ENCODE results near the gene TM9SF2.
"Not testable (repeated sequence)": the region's sequence is repeated elsewhere in the genome, so short reads cannot be mapped to it uniquely, and the experiment has no call there.

TM9SF2 gene

DNA sequence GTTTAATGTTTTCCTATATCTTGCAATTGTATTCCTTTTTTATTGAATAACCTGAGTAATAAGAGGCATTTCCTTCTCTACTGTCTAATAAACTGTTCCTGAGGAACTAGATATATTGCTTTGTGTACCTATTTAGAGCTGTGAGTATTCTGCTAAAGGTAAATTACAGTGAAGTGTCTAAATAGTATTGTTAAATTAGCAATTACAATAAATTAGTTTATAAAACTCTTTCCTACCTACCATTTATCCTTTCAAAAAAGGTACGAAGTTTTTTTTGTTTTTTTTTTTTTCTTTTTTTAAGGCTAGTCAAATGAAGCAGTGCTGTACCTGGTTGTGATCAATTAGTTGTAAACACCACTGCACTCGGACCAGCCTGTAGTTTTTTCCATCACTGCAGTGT is 34.8 kb downstream of the TM9SF2 start:
- no peak for DNase-seq (ENCODE audit: low read depth, low spot score)

DNA sequence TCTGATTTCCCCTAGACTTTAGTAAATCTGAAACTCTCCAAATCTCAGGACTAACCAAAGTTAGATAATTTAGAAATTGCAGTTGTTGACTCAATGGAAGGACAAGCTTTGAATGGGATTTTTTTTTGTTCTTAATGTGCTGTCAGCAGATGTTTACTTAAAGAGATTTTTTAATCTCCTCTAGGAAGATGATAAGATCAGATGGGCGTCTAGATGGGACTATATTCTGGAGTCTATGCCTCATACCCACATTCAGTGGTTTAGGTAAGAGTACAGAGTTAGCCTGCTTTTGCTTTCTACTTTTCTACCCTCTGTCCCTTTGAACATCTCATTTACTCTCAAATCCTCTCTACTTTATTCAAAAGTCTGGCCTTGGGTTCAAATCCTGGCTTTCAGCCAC is 39.3 kb downstream of the TM9SF2 start:
- no peak for DNase-seq (ENCODE audit: low read depth, low spot score)

DNA sequence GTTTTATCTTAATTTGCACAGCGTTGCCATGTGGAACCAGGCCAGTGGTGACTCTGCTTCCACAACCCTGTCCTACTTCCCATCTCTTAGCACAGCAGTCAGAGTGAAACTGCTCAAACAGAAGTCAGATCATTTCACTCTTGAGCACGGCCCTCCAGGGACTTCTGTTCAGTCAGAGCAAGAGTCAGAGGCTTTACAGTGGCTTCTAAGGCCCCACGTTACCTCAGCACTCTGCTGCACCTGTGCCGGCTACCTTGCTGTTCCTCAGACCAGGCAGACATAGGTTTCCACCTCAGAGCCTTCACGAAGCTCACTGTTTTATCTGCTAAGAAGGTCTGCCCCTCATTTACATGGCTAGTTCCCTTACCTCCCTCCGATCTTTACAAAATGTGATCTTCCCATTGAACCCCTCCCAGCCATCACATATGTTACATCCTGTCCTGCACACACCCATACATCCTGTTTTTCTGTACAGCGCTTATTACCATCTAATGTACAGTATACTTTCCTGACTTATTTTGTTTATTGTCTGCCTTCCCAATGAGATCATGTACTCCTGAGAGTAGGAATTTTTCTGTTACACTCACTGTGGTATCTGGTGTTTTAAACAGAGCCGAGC is 41.6 kb downstream of the TM9SF2 start:
- DNase-seq (ENCODE audit: low read depth, low spot score), result no peak

DNA sequence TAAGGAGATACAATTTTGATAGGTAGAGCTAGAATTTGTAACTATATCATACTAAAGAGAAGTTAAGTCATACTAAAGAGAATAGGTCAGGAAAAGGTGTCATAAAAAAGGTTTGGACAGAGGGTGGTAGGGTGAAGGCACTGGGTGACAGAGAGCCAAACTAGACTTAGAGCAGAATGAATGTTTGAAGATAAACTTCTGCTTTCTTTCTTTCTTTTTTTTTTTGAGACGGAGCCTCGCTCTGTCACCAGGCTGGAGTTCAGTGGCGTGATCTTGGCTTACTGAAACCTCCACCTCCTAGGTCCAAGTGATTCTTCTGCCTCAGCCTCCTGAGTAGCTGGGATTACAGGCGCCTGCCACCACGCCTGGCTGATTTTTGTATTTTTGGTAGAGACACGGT is 44.1 kb downstream of the TM9SF2 start:
- no peak for DNase-seq (ENCODE audit: low read depth, low spot score)

DNA sequence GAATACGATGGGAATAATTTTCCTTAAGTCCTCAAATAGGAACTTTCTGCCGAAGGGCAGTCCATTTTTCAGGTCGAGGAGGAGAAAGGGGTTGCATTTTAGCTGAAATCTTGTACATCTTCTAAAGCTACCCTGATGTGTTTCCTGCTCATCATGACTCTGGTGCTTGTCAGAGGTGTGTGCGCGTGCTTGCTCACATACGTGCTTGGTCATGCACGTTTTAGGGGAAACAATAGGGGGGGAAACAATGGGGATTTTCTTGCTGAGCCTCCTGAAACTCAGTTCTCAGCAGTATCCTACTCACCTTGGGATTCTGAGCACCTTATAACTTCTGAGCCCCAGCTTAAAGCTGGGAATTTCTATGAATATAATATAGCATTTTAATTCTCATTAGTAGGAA is 44.7 kb downstream of the TM9SF2 start:
- DNase-seq (ENCODE audit: low read depth, low spot score), result no peak

DNA sequence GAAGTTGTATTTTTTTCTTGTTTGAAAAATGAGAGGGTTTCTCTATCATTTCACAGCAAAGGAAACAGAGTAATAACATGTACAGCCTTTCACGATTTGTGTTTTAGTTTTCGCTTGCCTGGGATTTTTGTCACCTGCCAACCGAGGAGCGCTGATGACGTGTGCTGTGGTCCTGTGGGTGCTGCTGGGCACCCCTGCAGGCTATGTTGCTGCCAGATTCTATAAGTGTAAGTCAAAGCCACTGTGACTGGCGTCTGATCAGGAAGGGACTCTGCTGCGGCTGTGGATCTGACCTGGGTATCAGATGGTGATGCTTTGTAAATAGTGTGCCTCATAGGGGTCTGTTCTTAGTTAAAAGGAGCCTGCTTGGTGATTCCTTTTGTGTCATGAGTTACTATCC is 45.6 kb downstream of the TM9SF2 start:
- DNase-seq (ENCODE audit: low read depth, low spot score), result no peak

DNA sequence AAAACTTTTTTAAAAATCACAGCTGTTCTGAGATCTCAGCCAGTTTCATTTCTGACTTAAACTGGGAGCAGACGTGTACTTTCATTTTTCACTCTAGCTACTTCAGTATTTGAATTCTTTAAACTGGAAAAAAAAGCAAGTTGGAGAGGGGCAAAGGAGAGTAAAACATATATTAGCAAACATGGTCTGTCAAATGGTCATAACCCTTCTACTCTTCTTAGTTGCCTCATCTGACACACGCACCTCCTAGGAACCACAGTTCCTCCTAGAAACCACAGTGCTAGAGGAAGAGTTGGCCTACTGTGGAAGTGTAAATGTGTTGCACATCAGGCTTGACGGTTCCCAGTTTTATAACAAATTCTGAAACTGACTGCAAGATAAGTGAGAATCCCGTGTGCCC is 47.2 kb downstream of the TM9SF2 start:
- no peak for DNase-seq (ENCODE audit: low read depth, low spot score)

DNA sequence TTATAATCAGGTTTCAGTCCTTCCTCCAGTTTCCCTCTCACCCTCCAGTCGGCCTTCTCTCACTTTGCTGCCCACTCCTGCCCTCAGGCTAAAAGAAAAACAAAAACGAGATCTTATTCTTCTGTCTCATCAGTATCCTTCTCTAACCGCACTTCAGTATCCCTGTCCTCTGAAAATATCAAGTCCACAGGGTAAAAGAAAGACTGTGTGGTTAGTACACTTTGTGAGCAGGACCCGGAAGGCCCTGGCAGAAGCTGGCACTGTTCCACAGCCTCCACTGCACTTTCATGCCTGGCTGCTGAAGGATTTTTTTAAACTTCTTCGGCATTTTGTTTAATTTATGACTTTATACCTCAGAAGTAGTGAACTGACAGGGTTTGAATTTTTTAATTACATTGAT is 51.8 kb downstream of the TM9SF2 start:
- no peak for DNase-seq (ENCODE audit: low read depth, low spot score)

DNA sequence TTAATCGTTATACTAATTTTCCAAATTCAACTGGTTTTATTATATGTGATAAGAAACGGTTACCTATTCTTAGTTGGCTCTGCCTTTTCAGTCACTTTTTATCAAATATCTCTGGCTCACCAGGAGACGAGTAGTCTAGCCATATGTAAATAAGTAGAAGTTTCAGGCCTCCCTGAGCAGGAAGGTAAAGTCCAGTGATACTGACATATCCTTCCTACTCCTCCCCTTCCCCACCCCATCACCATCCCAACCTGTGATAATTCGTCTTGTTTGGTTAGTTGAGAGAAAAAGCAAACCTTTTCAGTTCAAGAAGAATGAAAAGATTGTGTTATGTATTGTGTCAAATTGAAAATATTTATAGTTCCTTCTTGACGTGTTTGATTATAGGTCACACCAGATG is 53.9 kb downstream of the TM9SF2 start:
- DNase-seq (ENCODE audit: low read depth, low spot score), result no peak

DNA sequence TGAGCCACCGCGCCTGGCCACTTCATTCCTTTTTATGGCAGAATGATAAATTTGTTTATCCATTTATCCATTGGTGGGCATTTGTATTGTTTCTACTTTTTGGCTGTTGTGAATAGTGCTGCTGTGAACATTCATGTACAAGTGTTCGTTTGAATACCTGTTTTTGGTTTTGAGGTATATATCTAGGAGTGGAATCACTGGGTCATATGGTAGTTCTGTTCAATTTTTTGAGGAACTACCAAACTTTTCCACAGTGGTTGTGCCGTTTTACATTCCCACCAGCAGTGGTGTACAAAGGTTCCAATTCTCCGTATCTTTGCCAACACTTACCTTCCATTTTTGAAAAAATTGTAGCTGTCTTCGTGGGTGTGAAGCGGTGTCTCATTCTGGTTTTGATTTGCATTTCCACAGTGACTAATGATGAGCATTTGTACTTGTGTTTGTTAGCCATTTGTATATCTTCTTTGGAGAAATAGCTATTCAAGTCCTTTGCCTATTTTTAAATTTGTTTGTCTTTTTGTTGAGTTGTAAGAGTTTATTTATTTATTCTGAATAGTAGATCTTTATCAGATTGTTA is 55.7 kb downstream of the TM9SF2 start:
- DNase-seq (ENCODE audit: low read depth, low spot score), result no peak

DNA sequence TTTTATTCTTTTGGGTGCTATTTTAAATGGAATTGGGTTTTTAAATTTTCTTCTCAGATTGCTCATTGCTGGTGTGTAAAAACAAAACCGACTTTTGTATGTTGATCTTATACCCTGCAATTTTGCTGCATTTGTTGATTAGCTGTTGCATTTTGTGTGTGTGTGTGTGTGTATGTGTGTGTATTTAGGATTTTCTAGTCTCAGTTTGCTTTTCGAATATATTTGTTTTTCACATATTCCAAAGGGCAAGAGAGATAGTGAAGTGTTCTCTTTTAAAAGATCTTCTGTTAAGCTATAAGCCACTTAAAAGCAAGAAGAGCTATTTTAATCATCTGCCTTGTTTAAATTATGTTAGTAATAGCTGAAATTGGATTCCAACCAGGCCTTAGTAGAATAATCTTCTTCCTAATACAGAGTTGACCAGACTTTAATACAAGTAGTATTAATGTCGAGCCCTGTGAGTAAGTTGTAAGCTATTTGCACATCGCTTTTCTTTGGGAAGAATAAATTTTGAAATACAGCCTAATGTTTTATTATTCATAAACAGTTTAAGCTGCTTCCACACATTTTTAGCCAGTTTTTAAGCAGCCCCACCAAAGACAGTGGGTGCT is 57.4 kb downstream of the TM9SF2 start:
- DNase-seq (ENCODE audit: low read depth, low spot score), result no peak

DNA sequence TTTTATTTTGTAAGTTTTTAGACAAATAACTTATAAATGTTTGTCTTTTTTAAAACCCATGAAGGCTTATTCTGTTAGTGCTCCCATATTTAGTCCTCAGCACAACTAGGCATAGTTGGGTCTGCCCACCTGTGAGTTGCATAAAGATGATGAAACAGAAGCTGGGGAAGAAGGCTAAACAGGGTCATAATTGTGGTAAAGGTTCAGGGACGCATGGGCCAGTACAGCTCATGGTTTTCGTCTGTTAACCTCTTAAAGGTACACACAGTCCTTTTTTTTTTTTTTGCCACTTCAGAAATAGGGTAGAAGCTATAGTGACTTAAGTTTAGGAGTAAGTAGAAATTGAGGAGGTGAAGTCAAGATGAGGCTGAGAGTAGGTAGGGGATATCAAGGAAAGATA is 58.3 kb downstream of the TM9SF2 start:
- DNase-seq (ENCODE audit: low read depth, low spot score), result no peak

DNA sequence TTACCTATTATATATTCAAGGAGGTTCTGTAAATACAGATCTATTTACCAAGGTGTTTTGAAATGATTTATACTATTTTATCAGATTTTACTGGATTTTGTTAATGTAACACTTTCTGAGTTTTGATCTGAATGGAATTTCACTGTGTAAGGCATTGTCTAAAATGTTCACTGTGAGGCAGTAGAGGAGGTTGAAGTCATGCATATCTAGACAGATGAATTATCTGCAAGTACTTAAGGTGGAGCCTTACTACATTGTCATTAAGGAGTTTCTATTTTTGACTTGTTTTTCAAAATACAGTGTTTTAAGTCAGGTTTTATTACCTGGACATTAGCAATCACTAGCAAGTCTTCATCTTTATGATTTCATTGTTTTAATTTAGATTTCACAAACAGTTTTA is 62.1 kb downstream of the TM9SF2 start:
- DNase-seq (ENCODE audit: low read depth, low spot score), result no peak

DNA sequence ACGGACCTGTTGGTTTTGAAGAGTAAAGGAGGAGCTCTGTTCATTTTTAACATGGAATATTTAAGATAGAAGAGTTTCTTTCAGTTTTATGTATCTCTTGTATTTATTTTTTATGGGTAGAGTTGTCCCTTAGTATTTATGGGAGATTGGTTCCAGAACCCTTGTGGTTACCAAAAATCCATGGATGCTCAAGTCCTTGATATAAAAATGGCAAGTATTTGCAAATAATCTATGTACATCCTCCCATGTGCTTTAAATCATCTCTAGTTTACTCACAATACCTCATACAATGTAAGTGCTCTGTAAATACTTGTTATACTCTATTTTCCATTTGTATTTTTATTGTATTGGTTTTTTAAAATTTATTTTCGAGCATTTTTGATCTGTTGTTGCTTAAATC is 63.1 kb downstream of the TM9SF2 start:
- DNase-seq (ENCODE audit: low read depth, low spot score), result no peak

DNA sequence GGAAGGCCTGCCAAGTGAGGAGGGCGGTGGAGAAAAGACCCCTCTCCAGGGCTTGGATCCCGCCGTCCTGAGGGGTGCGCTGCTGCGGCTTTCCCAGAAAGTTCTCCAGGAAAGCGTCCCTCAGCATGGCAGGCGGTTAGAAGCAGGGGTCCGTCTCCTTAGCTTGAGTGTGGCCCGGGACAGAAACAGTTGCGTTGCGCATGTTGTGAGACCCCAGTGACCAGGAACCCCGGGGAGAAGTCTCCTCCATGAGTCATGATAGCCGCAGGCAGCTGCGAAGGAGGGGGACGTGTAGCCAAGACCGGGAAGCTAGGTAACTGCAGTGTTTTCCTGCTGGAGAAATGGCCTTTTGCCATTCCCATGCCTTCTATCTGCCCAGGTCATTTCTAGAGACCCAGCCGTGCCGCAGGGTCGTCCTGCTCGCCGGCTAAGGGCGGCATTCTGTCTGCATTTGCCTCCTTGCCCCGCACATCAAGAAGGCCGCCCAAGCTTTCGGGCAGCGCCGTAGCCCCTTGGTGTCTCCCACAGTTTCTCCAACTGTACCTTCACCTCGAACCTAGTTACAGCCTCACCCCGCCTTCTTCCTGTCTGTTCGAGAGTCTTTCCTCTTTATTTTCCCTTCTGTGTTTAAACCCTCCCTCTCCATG is 64.3 kb downstream of the TM9SF2 start:
- DNase-seq (ENCODE audit: low read depth, low spot score), result no peak

DNA sequence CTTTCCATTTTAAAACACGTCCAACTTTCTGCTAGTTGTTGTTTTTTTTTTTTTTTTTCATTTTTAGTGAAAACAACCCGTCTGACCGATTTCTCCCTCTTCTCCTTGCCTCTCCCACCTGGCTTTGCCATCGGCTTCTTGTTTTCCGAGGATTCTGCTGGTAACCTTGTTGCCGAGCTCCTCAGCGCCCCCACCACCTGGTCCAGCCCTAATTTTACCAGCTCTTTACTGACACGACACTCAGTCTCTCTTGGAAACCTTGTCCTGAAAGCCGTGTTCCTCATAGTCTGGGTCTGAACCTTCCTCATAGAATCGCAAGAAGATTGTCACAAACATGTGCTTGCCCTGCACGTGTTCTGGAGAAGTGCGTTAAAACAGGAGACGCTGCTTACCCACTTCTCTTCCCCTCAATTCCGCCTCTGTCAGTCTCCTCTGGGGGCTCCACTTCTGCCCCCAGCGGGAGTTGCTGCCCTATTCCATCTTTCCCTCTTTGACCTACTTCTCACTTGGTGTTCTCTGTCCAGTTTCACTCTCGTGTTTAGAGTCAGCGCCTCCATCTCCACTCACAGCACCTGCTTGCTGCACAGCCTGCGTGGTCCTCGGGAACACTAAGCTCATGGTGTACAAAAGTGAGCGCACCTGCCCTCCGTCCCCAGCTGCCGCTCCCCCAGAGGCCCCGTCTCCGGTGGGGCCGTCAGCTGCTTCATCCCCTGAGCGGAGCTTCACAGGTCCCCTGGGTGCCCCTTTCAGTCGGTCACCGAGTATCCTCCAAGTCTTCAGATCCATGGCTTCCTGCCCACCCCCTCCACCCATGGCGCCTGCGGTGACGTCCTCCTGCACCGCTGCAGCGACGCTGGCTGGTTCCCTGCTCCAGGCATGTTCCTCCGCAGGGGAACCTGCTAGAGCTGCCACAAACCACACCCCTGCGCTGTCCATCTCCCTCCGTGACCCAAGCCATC is 65.1 kb downstream of the TM9SF2 start:
- no peak for DNase-seq (ENCODE audit: low read depth, low spot score)

DNA sequence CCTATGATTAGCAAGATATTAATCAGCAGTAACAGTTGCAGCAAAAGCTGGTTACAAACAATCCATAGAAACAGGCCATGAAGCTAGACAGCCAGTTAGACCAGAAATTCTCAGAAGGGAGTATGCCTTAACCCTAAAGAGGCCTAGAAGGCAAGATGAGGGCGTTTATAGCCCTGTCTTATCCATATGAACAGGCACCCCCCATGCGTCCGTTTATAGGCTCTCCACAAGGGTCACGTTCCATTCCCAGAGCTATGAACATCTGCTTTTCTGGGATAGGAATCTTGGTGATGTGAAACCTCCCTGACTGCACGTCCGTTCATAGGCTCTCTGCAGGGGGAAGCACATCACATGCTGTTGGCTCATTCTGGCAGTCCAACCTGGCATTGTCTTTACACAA is 67.6 kb downstream of the TM9SF2 start:
- not testable (repeated sequence) for DNase-seq (ENCODE audit: low read depth, low spot score)

DNA sequence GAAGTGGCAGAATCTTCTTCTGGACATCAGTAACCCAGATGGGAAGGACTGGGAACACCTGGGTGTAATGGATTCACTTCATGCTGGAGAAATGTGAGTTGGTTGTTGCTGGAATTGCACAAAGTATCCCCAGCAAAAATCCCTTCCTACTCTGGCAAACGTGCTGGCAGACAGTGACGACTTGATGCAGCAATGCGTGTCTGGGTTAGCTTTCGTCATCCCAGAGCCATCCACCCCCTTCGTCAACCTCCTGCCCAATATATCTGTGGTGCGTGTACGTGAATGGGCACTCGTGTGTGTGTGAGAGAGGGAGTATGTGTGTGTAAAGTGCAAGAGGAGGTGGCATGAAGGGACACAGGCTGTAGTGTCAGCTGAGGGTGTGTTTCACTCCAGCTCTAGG is 70.9 kb downstream of the TM9SF2 start:
- no peak for DNase-seq (ENCODE audit: low read depth, low spot score)

DNA sequence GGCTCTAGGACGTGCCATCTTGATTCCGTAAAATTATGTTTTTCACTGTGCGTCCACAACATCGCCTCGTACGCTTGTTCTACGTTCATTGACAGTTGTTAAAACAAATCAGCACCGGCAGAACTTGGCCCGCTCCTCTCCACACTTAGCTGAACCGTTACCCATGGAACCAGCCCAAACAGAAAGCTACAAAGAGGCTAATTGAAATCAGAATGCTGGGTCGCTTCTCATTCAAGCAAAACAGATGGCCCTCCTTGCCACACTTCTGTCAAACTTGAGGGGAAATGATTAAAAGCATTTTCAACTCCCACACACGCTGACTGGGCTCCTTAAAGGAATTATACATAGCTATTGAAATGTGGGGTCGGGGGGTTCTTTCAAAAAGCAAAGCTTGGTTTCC is 71.6 kb downstream of the TM9SF2 start:
- no peak for DNase-seq (ENCODE audit: low read depth, low spot score)

DNA sequence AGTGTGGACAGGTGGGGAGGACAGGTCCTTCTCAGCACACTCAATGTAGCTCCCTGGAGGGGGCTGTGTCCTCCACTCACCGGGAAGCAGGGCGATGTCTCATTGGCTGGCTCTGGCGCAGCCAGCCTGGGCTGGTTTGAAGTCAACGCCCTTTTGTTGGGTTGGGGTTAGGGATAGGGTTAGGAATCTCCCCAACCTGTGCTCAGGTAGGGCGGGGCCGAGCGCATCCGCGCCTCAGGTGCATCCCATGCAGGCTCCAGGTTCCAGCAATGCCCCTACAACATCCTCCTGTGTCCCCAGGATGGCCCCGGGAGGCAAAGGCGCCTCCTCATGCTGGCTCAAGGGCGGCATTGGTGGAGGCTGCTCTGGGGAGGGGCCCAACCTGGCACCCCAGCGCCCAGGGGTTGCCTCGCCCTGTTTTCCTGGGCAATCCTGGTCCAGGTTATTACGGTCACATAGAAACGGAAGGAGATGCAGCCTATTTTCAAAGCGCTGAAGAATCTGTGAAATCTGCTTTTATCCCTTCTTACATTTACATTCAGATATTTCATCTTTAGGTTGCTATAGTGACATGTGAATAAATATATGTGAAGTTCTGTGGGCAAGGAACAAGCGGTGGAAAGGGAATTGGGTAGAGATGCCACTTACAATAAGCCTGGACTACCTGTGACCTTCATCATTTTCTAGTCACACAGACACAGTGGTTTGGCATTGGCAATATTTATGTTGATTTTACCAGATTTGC is 74.3 kb downstream of the TM9SF2 start:
- no peak for DNase-seq (ENCODE audit: low read depth, low spot score)

Data from activated naive CD8-positive, alpha-beta T cell treated with anti-CD3 and anti-CD28 coated beads, Interleukin-2, amount 50 U/mL, for 16 hours (primary cell).